HepG2 (cell line): Measurements from ENCODE around the gene SPAG7. TPM values are rescaled to one million over a fixed set of nuclear protein-coding genes. Genes with fewer than 3 reads are reported as not detected.

Experiments used
- CEBPB ChIP-seq: IDR thresholded peaks from 2 replicates; pipeline ENCODE4 v1.6.1; 2011; ENCODE audit warnings: low read depth, low read length, improper control_type of control experiment, borderline replicate concordance
- CENPT ChIP-seq: sonication (generic); formaldehyde crosslinking; IDR thresholded peaks from 2 replicates; pipeline ENCODE4 v1.8.0; 2022; ENCODE audit warnings: low read depth, mild to moderate bottlenecking, moderate library complexity, missing genetic modification reagents
- EEA1 ChIP-seq: sonication (generic); formaldehyde crosslinking; IDR thresholded peaks from 2 replicates; pipeline ENCODE4 v1.5.1; 2020; ENCODE audit warnings: mild to moderate bottlenecking, missing genetic modification reagents, borderline replicate concordance
- KDM2A ChIP-seq: sonication (generic); formaldehyde crosslinking; IDR thresholded peaks from 2 replicates; pipeline ENCODE4 v1.4.0; 2020; ENCODE audit warnings: low read depth, missing genetic modification reagents, borderline replicate concordance
- MED8 ChIP-seq: sonication (generic); formaldehyde crosslinking; IDR thresholded peaks from 2 replicates; pipeline ENCODE4 v1.8.1; 2023; ENCODE audit warnings: mild to moderate bottlenecking, missing genetic modification reagents; ENCODE audit not compliant: insufficient replicate concordance
- MTF2 ChIP-seq: sonication (generic); formaldehyde crosslinking; IDR thresholded peaks from 2 replicates; pipeline ENCODE4 v1.5.0; 2020; ENCODE audit warnings: missing genetic modification reagents, borderline replicate concordance
- NRL ChIP-seq: sonication (generic); formaldehyde crosslinking; IDR thresholded peaks from 2 replicates; pipeline ENCODE4 v1.5.0; 2020; ENCODE audit warnings: missing genetic modification reagents, mild to moderate bottlenecking, moderate library complexity, borderline replicate concordance
- PHF5A ChIP-seq: IDR thresholded peaks from one replicate; pipeline ENCODE4 v1.6.1; 2018; ENCODE audit warnings: low read depth, missing genetic modification reagents; ENCODE audit not compliant: unreplicated experiment
- SIN3A ChIP-seq: IDR thresholded peaks from 2 replicates; pipeline ENCODE4 v1.6.1; 2011; ENCODE audit warnings: low read depth, mild to moderate bottlenecking, control low read depth, low read length, borderline replicate concordance
- TAF15 ChIP-seq: fragments of 200-400 bp; formaldehyde crosslinking; IDR thresholded peaks from one replicate; pipeline ENCODE4 v1.6.1; 2018; ENCODE audit warnings: mild to moderate bottlenecking, low read depth, low read length; ENCODE audit not compliant: poor library complexity, severe bottlenecking
- ZFYVE20 ChIP-seq: sonication (generic); formaldehyde crosslinking; IDR thresholded peaks from 2 replicates; pipeline ENCODE4 v1.8.0; 2023; ENCODE audit warnings: low read depth, mild to moderate bottlenecking, moderate library complexity, missing genetic modification reagents, borderline replicate concordance
- ZNF136 ChIP-seq: sonication (generic); formaldehyde crosslinking; IDR thresholded peaks from 2 replicates; pipeline ENCODE4 v1.8.1; 2022; ENCODE audit warnings: low read depth, mild to moderate bottlenecking, moderate library complexity, missing genetic modification reagents
- ZNF33A ChIP-seq: sonication (generic); formaldehyde crosslinking; IDR thresholded peaks from 2 replicates; pipeline ENCODE4 v1.5.1; 2020; ENCODE audit warnings: missing genetic modification reagents, mild to moderate bottlenecking, moderate library complexity, borderline replicate concordance
- ZNF460 ChIP-seq: sonication (generic); formaldehyde crosslinking; IDR thresholded peaks from 2 replicates; pipeline ENCODE4 v1.5.1; 2020; ENCODE audit warnings: missing genetic modification reagents, mild to moderate bottlenecking, borderline replicate concordance
- ZNF781 ChIP-seq: sonication (generic); formaldehyde crosslinking; IDR thresholded peaks from 2 replicates; pipeline ENCODE4 v1.5.1; 2020; ENCODE audit warnings: borderline replicate concordance, mild to moderate bottlenecking, missing genetic modification reagents; ENCODE audit errors: not compliant biosample characterization
- polyA plus RNA-seq, 8 experiments: library from polyadenylated mRNA; depleted of rRNA in 3 of 8; stranded (reverse) in 7 of 8; unstranded in 1 of 8; fragments of >200 nt; fragmentation: Illumina TruSeq in 4 of 8; extraction: Trizol in 4 of 8; gene quantifications; 2 replicates each; pipeline versions ENCODE4 v1.2.1 to v1.2.3, GENCODE V29; 2011 to 2016; ENCODE audit warnings: low read depth in 4 of 8, missing spikeins in 1 of 8, mixed read lengths in 1 of 8; ENCODE audit not compliant: insufficient read depth in 1 of 8
- total RNA-seq, 5 experiments: library from RNA; depleted of rRNA; stranded (reverse); fragments of >200 nt; fragmentation: Illumina TruSeq; extraction: Trizol; gene quantifications; 2 replicates each; pipeline ENCODE4 v1.2.3, GENCODE V29; 2016; ENCODE audit warnings: low read depth in 1 of 5
- TF ChIP-seq, protein P1 (sequence below): sonication (generic); formaldehyde crosslinking; IDR thresholded peaks from 2 replicates; pipeline ENCODE4 v1.4.0; 2020; ENCODE audit warnings: missing genetic modification reagents
- TF ChIP-seq, protein P2 (sequence below): IDR thresholded peaks from 2 replicates; pipeline ENCODE4 v1.6.1; 2016; ENCODE audit warnings: missing compliant biosample characterization, missing genetic modification reagents, borderline replicate concordance
- TF ChIP-seq, protein P3 (sequence below): sonication (generic); formaldehyde crosslinking; IDR thresholded peaks from 2 replicates; pipeline ENCODE4 v1.4.0; 2020; ENCODE audit warnings: mild to moderate bottlenecking, missing genetic modification reagents
- TF ChIP-seq, protein P4 (sequence below): sonication (generic); formaldehyde crosslinking; IDR thresholded peaks from 2 replicates; pipeline ENCODE4 v1.8.1; 2023; ENCODE audit warnings: mild to moderate bottlenecking, missing genetic modification reagents

SPAG7 gene
- total and polyA plus RNA-seq, 2 of the 13 experiments (the other 11 are each of a cell fraction or from before 2014, with no cell fraction given) = 51.0 to 59.0 TPM

DNA sequence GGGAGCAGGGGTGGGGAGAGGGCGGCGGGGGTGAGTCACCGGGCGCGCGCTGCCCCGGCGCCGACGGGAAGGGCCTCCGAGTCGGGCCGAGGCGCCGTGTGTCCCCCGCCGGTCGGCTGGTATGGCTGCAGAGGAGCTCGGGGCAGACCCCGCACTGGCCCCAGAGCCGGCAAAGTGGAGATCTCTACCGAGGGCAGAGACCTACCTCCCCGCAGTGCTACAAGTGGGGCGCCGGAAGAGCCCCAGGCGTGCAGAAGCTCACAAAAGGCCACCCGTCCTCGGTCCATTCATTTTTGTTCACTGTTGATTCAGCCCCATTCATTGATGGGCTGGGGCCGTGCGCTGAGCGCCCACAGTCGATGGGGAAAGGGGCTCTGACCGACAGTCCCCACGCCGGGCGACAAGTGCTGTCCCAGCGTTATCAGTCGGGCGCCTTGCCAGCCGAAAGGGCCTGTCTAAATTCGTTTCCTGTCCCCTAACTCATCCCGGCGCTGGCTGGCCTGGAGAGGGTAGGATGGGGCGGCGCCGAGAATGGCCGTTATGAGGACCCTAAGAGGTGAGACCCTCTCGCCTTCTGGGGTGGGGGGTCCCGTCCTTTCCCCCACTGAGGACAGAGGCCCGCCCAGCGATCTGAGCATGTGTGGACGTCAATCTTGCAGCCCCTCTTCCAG lies 17.4 kb downstream of the SPAG7 start (continued):
- TF ChIP-seq SIN3A = peak; percentile 65; the same call in 1 of the 2 replicates
- TF ChIP-seq, protein P1, sequence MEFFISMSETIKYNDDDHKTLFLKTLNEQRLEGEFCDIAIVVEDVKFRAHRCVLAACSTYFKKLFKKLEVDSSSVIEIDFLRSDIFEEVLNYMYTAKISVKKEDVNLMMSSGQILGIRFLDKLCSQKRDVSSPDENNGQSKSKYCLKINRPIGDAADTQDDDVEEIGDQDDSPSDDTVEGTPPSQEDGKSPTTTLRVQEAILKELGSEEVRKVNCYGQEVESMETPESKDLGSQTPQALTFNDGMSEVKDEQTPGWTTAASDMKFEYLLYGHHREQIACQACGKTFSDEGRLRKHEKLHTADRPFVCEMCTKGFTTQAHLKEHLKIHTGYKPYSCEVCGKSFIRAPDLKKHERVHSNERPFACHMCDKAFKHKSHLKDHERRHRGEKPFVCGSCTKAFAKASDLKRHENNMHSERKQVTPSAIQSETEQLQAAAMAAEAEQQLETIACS (CRISPR knock-in tag) = no peak; the same call in 1 of the 2 replicates
- peak; percentile 37; the same call in 1 of the 2 replicates for TF ChIP-seq CENPT (CRISPR knock-in tag)
- TF ChIP-seq CEBPB = no peak
- no peak for TF ChIP-seq PHF5A
- no peak for TF ChIP-seq ZNF136 (CRISPR knock-in tag)
- no peak for TF ChIP-seq ZNF781 (CRISPR knock-in tag)
- TF ChIP-seq, protein P2, sequence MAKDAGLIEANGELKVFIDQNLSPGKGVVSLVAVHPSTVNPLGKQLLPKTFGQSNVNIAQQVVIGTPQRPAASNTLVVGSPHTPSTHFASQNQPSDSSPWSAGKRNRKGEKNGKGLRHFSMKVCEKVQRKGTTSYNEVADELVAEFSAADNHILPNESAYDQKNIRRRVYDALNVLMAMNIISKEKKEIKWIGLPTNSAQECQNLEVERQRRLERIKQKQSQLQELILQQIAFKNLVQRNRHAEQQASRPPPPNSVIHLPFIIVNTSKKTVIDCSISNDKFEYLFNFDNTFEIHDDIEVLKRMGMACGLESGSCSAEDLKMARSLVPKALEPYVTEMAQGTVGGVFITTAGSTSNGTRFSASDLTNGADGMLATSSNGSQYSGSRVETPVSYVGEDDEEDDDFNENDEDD (CRISPR knock-in tag) = no peak
- no peak for TF ChIP-seq ZFYVE20 (CRISPR knock-in tag)
- TF ChIP-seq ZNF460 (CRISPR knock-in tag) = no peak; the same call in 1 of the 2 replicates
- TF ChIP-seq, protein P3, sequence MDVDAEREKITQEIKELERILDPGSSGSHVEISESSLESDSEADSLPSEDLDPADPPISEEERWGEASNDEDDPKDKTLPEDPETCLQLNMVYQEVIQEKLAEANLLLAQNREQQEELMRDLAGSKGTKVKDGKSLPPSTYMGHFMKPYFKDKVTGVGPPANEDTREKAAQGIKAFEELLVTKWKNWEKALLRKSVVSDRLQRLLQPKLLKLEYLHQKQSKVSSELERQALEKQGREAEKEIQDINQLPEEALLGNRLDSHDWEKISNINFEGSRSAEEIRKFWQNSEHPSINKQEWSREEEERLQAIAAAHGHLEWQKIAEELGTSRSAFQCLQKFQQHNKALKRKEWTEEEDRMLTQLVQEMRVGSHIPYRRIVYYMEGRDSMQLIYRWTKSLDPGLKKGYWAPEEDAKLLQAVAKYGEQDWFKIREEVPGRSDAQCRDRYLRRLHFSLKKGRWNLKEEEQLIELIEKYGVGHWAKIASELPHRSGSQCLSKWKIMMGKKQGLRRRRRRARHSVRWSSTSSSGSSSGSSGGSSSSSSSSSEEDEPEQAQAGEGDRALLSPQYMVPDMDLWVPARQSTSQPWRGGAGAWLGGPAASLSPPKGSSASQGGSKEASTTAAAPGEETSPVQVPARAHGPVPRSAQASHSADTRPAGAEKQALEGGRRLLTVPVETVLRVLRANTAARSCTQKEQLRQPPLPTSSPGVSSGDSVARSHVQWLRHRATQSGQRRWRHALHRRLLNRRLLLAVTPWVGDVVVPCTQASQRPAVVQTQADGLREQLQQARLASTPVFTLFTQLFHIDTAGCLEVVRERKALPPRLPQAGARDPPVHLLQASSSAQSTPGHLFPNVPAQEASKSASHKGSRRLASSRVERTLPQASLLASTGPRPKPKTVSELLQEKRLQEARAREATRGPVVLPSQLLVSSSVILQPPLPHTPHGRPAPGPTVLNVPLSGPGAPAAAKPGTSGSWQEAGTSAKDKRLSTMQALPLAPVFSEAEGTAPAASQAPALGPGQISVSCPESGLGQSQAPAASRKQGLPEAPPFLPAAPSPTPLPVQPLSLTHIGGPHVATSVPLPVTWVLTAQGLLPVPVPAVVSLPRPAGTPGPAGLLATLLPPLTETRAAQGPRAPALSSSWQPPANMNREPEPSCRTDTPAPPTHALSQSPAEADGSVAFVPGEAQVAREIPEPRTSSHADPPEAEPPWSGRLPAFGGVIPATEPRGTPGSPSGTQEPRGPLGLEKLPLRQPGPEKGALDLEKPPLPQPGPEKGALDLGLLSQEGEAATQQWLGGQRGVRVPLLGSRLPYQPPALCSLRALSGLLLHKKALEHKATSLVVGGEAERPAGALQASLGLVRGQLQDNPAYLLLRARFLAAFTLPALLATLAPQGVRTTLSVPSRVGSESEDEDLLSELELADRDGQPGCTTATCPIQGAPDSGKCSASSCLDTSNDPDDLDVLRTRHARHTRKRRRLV (CRISPR knock-in tag) = peak; percentile 80; the same call in 1 of the 2 replicates
- 0 out of 2 replicates have a peak, but pooled peaks have one; percentile 10 for TF ChIP-seq ZNF33A (CRISPR knock-in tag)
- no peak for TF ChIP-seq MED8 (CRISPR knock-in tag)
- peak; percentile 34; the same call in 1 of the 2 replicates for TF ChIP-seq KDM2A (CRISPR knock-in tag)
- peak; percentile 73; the same call in 1 of the 2 replicates for TF ChIP-seq MTF2 (CRISPR knock-in tag)
- no peak for TF ChIP-seq TAF15
- TF ChIP-seq EEA1 (CRISPR knock-in tag) = no peak; the same call in 1 of the 2 replicates
- TF ChIP-seq NRL (CRISPR knock-in tag) = peak; percentile 66; the same call in 1 of the 2 replicates
- TF ChIP-seq, protein P4, sequence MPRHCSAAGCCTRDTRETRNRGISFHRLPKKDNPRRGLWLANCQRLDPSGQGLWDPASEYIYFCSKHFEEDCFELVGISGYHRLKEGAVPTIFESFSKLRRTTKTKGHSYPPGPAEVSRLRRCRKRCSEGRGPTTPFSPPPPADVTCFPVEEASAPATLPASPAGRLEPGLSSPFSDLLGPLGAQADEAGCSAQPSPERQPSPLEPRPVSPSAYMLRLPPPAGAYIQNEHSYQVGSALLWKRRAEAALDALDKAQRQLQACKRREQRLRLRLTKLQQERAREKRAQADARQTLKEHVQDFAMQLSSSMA (CRISPR knock-in tag) = no peak
